Nephron (organoid): ENCODE measurements around the gene CAPN8.

Experiments used
- H3K27ac Mint-ChIP-seq, 3 experiments: 2 replicates each; pipeline ENCODE4 v1.8.0; 2020; ENCODE audit warnings: mixed read lengths in 3 of 3, mild to moderate bottlenecking in 2 of 3, moderate library complexity in 1 of 3
- H3K27me3 Mint-ChIP-seq: 2 replicates; pipeline ENCODE4 v1.8.0; 2021; ENCODE audit warnings: low read depth, mild to moderate bottlenecking, moderate library complexity, mixed read lengths
- H3K36me3 Mint-ChIP-seq: 2 replicates; pipeline ENCODE4 v1.8.0; 2020; ENCODE audit warnings: low read depth, mixed read lengths
- H3K4me1 Mint-ChIP-seq: 2 replicates; pipeline ENCODE4 v1.8.0; 2020; ENCODE audit warnings: mixed read lengths
- H3K4me3 Mint-ChIP-seq, 3 experiments: 2 replicates each; pipeline ENCODE4 v1.8.0; 2020; ENCODE audit warnings: mild to moderate bottlenecking in 3 of 3, mixed read lengths in 3 of 3, moderate library complexity in 2 of 3
- H3K9me3 Mint-ChIP-seq: 2 replicates; pipeline ENCODE4 v1.8.0; 2020; ENCODE audit warnings: mixed read lengths
- TF ChIP-seq, protein P1 (sequence below), 3 experiments: fragments of 200-600 bp; sonication (generic); IDR thresholded peaks; one replicate each; pipeline ENCODE4 v1.5.0; 2021; ENCODE audit warnings: antibody characterized with exemption in 3 of 3; ENCODE audit not compliant: unreplicated experiment in 3 of 3

The CAPN8 gene

DNA sequence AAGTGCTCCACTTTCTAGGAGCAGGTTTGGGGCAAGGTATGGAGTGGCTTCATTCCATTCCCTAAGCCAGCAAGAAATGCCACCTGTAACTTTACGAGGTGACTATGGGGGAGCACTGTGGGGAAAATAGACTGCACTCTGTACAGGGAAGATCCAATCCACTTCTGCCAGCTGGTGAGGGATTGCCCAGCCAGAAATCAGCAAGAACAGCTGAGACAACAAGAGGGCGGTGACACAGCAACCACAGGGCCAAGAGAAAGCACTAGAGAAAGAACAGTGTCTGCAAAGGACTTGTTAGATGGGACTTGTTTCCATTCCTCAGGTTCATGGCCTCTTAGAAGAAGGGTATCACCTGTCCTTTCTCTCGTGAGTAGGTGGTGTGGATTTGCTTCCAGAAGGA lies 19.6 kb downstream of the CAPN8 start:
- H3K27ac Mint-ChIP-seq, result no peak overlapping the region
- TF ChIP-seq, protein P1, sequence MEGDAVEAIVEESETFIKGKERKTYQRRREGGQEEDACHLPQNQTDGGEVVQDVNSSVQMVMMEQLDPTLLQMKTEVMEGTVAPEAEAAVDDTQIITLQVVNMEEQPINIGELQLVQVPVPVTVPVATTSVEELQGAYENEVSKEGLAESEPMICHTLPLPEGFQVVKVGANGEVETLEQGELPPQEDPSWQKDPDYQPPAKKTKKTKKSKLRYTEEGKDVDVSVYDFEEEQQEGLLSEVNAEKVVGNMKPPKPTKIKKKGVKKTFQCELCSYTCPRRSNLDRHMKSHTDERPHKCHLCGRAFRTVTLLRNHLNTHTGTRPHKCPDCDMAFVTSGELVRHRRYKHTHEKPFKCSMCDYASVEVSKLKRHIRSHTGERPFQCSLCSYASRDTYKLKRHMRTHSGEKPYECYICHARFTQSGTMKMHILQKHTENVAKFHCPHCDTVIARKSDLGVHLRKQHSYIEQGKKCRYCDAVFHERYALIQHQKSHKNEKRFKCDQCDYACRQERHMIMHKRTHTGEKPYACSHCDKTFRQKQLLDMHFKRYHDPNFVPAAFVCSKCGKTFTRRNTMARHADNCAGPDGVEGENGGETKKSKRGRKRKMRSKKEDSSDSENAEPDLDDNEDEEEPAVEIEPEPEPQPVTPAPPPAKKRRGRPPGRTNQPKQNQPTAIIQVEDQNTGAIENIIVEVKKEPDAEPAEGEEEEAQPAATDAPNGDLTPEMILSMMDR (IDR thresholded peaks at IDR 0.05; ENCODE audit: unreplicated experiment in 3 of 3), result no peak
- H3K4me1 Mint-ChIP-seq, result peaks cover 5% of the 10 kb centered on the region

DNA sequence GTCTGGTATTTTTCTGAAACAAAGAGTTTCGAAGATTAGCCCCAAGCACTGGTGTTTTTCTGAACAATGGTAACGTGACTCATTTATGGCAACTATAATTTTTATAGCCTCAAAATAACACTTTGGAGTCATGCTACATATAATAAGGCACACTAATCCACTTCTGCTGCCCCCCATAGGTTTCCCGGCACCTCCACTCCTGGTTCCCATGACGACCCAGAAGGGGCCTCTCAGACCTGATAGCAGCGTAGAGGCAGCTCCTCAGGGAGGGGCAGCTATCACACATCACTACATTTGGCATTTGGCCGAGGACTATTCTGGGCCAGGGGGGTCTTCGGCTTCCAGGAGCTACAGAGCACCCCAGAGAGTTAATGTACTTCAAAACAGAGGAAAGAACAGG lies 23.3 kb downstream of the CAPN8 start:
- no peak overlapping the region for H3K4me3 Mint-ChIP-seq

More for the DNA sequence above, 19.6 kb downstream of the CAPN8 start:
- H3K36me3 Mint-ChIP-seq, result no peaks in the 10 kb centered on the region
- H3K4me3 Mint-ChIP-seq, result no peak overlapping the region
- H3K27me3 Mint-ChIP-seq, result peaks cover 27% of the 10 kb centered on the region
- no peaks in the 10 kb centered on the region for H3K9me3 Mint-ChIP-seq

DNA sequence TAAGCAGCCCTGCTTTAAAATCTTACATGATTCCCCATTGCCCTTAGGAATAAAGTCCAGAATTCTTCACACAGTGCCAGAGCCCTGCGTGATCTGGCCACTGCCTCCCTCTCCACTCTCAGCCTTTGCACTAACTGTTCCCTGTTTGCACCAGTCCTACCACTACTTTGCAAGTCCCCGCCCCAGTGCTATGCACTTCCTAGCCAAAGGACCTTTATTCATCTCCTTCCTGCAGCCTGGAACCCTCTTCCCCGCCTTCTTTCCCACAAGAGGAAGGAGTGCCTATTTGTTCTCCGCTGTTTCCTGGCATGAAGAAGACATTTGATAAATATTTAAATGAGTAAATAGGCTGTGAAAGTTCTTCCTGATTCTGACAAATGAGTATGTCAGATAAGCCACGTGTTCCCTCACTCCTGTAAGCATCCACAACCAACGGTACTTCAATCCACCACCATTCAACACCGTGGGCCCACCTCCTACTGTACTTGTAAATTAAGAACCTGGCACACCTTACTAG lies 23.9 kb downstream of the CAPN8 start:
- Mint-ChIP-seq H3K27me3 (peaks cover 27% of the 10 kb centered on the region), H3K4me3 (no peak overlapping the region), H3K4me1 (peaks cover 5% of the 10 kb centered on the region), H3K9me3 (peaks cover 16% of the 10 kb centered on the region), H3K36me3 (no peaks in the 10 kb centered on the region), H3K27ac (no peak overlapping the region)
- TF ChIP-seq, protein P1 (IDR thresholded peaks at IDR 0.05; ENCODE audit: unreplicated experiment in 3 of 3), result no peak

More for the DNA sequence above, 23.3 kb downstream of the CAPN8 start:
- TF ChIP-seq, protein P1 (IDR thresholded peaks at IDR 0.05; ENCODE audit: unreplicated experiment in 3 of 3), result no peak
- no peaks in the 10 kb centered on the region for H3K36me3 Mint-ChIP-seq
- peaks cover 23% of the 10 kb centered on the region for H3K27me3 Mint-ChIP-seq
- no peak overlapping the region for H3K27ac Mint-ChIP-seq
- H3K9me3 Mint-ChIP-seq, result peaks cover 13% of the 10 kb centered on the region
- H3K4me1 Mint-ChIP-seq, result peaks cover 5% of the 10 kb centered on the region

DNA sequence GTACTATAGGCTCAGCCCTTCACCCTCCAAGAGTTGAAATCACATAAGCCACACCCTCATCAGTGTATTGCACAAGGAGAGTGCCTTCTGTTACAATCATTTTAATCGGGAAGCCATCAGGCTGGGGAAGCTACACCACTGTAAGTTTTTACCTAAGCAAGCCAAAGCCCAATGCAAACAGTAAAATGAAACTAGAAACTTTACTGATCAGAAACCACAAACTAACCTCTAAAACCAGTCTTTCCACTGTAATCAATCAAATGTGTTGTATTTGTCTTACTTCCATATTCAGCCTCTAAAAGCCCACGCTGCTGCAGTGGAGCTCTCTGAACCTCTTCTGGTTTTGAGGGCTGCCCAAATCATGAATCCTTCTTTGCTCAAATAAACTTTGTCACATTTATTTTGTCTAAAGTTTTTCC lies 26.2 kb downstream of the CAPN8 start:
- Mint-ChIP-seq H3K36me3 (no peaks in the 10 kb centered on the region), H3K4me1 (peaks cover 3% of the 10 kb centered on the region), H3K27me3 (peaks cover 24% of the 10 kb centered on the region), H3K4me3 (no peak overlapping the region), H3K9me3 (peaks cover 16% of the 10 kb centered on the region), H3K27ac (no peak overlapping the region)
- TF ChIP-seq, protein P1 (IDR thresholded peaks at IDR 0.05; ENCODE audit: unreplicated experiment in 3 of 3), result no peak

DNA sequence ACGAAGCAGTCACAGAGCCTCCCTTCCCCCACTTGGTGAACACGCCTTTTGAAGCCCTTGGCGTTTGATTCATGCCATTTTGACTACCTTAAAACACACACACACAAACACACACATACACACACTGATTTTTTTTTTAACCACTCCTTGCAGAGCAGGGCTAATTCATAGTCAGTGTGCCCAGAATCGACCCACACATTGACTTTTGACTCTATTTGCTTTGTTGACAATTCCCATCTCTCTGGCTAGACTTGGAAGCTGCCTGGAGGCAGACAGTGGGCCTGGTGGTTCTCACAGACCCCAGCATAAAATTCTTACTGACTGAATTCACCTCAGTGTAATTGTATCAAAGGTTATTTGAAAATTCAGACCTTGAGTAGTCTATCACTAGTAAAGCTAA lies 30.3 kb downstream of the CAPN8 start:
- peaks cover 15% of the 10 kb centered on the region for H3K9me3 Mint-ChIP-seq
- no peaks in the 10 kb centered on the region for H3K36me3 Mint-ChIP-seq
- peaks cover 17% of the 10 kb centered on the region for H3K27me3 Mint-ChIP-seq
- no peak overlapping the region for H3K4me3 Mint-ChIP-seq
- TF ChIP-seq, protein P1 (IDR thresholded peaks at IDR 0.05; ENCODE audit: unreplicated experiment in 3 of 3), result no peak
- no peaks in the 10 kb centered on the region for H3K4me1 Mint-ChIP-seq
- no peak overlapping the region for H3K27ac Mint-ChIP-seq

DNA sequence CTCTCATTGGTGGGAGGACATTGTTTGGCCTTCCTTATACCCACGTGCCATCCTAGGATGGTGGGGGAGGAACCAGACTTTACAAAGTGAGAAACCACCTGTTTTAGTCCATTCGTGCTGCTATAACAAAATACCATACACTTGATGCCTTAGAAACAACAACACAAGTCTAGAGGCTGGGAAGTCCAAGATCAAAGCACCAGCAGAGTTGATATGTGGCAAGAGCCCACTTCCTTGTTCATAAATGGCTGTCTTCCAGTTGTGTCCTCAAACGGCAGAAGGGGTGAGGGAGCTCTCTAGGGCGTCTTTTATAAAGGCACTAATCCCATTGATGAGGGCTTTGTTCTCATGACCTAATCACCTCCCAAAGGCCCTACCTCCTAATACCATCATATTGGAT lies 31.1 kb downstream of the CAPN8 start:
- H3K27ac Mint-ChIP-seq, result no peak overlapping the region
- peaks cover 8% of the 10 kb centered on the region for H3K9me3 Mint-ChIP-seq
- H3K27me3 Mint-ChIP-seq, result peaks cover 12% of the 10 kb centered on the region
- TF ChIP-seq, protein P1 (IDR thresholded peaks at IDR 0.05; ENCODE audit: unreplicated experiment in 3 of 3), result no peak
- H3K36me3 Mint-ChIP-seq, result no peaks in the 10 kb centered on the region
- no peak overlapping the region for H3K4me3 Mint-ChIP-seq
- H3K4me1 Mint-ChIP-seq, result no peaks in the 10 kb centered on the region
